ENCODE data around the gene SDSL. TPM values are rescaled to one million over a fixed set of nuclear protein-coding genes. Genes with fewer than 3 reads are reported as not detected.

Gene SDSL
- total RNA-seq, 1 donor from 2014 or later: 1.8 TPM

GRCh38 chr12:113393749-113394148 is 28.4 kb upstream of the SDSL start:
- intact Hi-C loops (cut with DNase I): no loop called here
- no peak for DNase-seq (ENCODE audit: low spot score)
- no peak for ATAC-seq

- intact Hi-C loops (cut with DNase I): no loop called here
- no peak for ATAC-seq
- DNase-seq (ENCODE audit: low spot score): no peak
Measured at GRCh38 chr12:113395119-113395518, 27.1 kb upstream of the SDSL start.

- intact Hi-C loops (cut with DNase I): no loop called here
- no peak for ATAC-seq
- no peak for DNase-seq (ENCODE audit: low spot score)
Measured at GRCh38 chr12:113396200-113396599, 26.0 kb upstream of the SDSL start.

GRCh38 chr12:113396828-113397496 is 25.2 kb upstream of the SDSL start:
- DNase-seq (ENCODE audit: low spot score) (no peak), ATAC-seq (no peak)
- intact Hi-C loops (cut with DNase I): no loop called here

- ATAC-seq (no peak), DNase-seq (ENCODE audit: low spot score) (no peak)
- intact Hi-C loops (cut with DNase I): no loop called here
Measured at GRCh38 chr12:113397497-113398197, 24.5 kb upstream of the SDSL start.

GRCh38 chr12:113398346-113399290 is 23.6 kb upstream of the SDSL start:
- no peak for ATAC-seq
- intact Hi-C loops (cut with DNase I): no loop called here
- no peak for DNase-seq (ENCODE audit: low spot score)

GRCh38 chr12:113399490-113399889 is 22.7 kb upstream of the SDSL start:
- DNase-seq (ENCODE audit: low spot score) (no peak), ATAC-seq (no peak)
- intact Hi-C loops (cut with DNase I): no loop called here

GRCh38 chr12:113400362-113400761 is 21.8 kb upstream of the SDSL start:
- no peak for ATAC-seq
- intact Hi-C loops (cut with DNase I): no loop called here

GRCh38 chr12:113401066-113402000 is 20.8 kb upstream of the SDSL start:
- no peak for DNase-seq (ENCODE audit: low spot score)
- intact Hi-C loops (cut with DNase I): no loop called here
- no peak for ATAC-seq

More at GRCh38 chr12:113400362-113400761, 21.8 kb upstream of the SDSL start:
- no peak for DNase-seq (ENCODE audit: low spot score)

- no peak for ATAC-seq
Measured at GRCh38 chr12:113402586-113403260, 19.5 kb upstream of the SDSL start.

GRCh38 chr12:113403435-113404415 is 18.5 kb upstream of the SDSL start, which contains the start of gene SDS:
TSS of gene SDS (minus strand) at chr12:113403887. CDS start at chr12:113399708, 4,179 bp downstream.
- peak; percentile 72 for DNase-seq (ENCODE audit: low spot score)
- intact Hi-C loops (cut with DNase I): no loop called here
- ATAC-seq: peak; percentile 75

More at GRCh38 chr12:113402586-113403260, 19.5 kb upstream of the SDSL start:
- intact Hi-C loops (cut with DNase I): no loop called here
- no peak for DNase-seq (ENCODE audit: low spot score)

GRCh38 chr12:113405694-113406093 is 16.5 kb upstream of the SDSL start:
- intact Hi-C loops (cut with DNase I): no loop called here
- DNase-seq (ENCODE audit: low spot score) (no peak), ATAC-seq (no peak)

- ATAC-seq: no peak
- no peak for DNase-seq (ENCODE audit: low spot score)
- intact Hi-C loops (cut with DNase I): no loop called here
Measured at GRCh38 chr12:113407931-113408600, 14.1 kb upstream of the SDSL start.

- intact Hi-C loops (cut with DNase I): no loop called here
- DNase-seq (ENCODE audit: low spot score): no peak
- ATAC-seq: no peak
Measured at GRCh38 chr12:113408756-113409298, 13.4 kb upstream of the SDSL start.

GRCh38 chr12:113409462-113410124 is 12.6 kb upstream of the SDSL start:
- DNase-seq (ENCODE audit: low spot score) (no peak), ATAC-seq (no peak)
- intact Hi-C loops (cut with DNase I): no loop called here
